ENCODE measurements around the gene MSANTD2.

The MSANTD2 gene

DNA sequence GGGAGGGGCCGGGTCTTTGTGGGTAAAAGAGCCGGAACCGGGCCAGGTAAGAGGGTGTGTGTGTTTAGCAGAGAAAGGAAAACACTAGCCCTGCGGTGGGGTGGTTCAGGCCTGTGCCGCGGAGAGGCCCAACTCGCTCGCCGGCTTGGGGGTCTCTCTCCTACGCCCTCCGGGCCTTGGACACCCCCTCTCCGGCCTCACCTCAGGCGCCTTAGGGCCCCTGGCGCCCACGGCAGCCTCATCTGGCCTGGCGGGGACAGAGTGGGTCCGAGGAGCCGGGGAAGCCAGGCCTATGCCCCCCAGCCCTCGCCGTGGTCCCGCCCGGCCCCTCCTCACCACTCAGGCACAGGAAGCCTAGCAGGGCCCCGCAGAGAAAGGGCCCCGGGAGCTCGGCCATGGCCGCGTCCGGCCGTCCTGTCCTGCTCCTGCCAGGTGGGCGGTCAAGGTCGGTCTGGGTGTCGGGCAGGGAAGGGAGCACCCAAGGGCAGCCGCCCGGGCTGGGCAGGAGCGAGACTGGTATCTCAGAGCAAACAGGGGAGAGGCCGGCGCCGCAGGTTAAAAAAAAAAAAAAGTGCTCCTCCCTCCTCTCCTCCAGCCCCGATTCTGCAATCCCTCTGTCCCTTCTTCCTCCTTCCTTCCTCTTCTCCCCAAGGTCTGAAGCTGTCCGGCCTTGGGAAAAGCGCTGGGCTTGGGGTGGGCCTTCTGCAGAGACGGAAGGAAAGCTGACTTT is 48.3 kb downstream of the MSANTD2 start, which contains the start of gene VSIG2:
Gene VSIG2, minus strand, starts transcription at position 515 of the 730 bp plus-strand sequence. Its CDS starts 118 bp downstream, at position 397.
- DNase-seq: no peak

DNA sequence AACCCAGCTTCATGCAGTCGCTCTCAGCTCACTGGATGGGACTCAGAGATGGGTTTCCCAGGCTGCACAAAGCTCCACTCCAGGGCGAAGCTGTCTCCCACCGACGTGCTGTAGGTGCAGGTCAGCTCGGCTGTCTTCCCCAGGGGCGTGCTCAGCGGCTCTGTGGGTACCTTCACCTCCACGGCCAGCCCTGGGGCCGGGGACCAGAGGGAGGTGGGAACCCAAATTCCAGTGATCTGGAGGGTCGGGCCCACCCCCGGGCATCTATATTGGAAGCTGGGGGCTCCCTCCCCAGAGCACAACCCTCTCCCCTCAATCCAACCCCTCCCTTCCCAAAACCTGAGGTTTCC is 48.8 kb downstream of the MSANTD2 start:
- no peak for DNase-seq

DNA sequence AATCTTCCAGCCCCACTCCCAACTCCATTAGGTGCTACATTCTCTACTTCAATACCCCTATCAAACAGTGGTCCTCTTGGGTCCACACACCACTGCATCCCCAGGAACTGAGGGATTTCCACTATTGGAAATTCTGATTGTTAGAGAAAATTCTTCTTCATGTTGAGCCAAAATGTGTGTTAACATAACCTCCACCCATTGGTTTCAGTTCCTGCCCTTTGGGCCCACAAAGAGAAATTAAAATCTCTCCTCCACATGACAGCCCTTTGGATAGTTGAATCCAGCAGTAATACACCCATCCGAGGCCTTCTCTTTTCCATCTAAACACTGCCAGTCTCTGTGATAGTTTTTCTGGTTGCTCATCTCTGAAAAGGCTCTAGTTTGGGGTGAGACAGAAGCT is 50.3 kb downstream of the MSANTD2 start:
- no peak for DNase-seq

DNA sequence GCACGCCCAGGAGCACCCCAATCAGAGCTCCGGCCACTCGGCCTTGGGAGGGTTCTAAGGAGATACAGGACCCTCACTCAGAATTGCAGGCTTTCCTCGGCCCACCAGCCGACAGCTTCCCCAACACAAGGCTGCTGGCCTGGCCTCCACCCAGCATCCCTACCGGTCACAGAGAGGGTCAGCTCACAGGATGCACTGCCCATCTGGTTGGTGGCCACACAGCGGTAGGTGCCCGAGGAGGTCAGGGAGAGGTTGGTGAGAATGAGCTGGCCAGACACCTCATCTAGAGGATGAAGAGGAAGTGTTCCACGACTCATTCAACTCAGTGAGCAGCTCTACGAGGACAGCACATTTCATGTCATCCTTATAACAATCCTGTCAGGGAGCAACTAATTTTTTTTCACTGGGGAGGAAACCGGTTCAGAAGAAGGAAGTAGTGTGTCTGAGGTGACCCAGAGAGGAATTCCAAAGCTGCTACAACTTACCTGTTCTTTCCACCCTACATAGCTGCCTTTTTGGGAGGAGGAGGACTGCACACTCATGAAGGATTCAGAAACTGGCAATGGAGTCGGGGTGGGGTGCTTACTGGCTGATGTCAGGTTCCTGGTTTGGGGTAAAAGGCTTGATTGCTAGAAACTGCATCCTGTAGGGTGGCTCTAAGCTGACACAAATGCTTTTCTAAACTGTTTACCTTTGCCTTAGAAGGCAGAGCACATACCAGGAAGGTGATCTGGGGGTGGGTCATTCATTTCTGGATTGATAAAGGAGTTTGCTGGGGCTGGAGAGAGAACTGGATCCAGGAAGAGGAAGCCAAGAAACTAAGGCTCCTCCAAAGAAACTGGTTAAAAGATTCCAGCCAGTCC is 51.5 kb downstream of the MSANTD2 start:
- DNase-seq: no peak

DNA sequence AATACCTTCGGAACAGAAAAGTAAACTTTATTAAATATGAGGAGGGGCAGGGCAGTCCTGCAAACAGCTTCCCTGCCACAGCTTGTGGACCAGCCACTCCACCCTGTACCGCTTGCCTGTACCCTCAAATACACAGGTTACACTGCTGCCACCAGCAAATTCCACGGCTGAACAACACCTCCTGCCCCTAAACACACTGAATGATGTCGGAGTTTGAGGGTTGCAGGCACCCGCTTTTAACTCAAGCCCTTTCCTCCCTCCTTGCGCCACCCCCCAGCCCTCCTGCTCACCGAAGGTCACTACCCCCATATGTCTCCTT is 52.1 kb downstream of the MSANTD2 start:
- no peak for DNase-seq

DNA sequence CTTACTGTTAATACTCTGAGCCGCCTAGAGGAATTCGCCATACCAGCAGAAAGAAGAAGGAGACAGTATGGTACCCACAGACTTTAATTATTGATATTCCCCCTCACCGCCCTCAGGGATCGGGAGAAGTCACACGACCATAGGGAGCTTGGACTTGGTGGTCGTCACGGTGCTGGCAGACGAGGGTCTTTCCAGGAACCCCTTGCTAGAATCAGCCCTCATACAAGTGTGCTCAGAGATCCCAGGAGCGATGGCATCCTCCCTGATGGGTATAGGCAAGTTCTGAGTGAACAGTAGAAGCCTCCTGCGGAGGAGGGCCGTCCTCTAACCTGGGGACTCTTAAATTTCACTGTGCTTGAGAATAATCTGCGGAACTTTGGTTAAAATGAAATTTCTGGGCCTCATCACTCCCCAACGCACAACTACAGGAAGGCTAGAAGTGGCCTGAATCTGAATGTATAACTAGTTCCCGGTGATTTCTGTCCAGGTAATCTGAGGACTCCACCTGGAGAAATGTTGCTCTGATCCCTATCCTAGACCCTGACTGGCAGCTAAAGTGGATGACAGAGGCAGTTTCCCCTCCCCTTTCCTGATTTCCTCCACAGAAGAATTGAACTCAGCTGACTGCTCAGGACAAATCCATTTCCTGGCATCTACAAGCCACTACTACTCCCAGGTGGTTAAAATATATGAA is 52.7 kb downstream of the MSANTD2 start:
- no peak for DNase-seq

DNA sequence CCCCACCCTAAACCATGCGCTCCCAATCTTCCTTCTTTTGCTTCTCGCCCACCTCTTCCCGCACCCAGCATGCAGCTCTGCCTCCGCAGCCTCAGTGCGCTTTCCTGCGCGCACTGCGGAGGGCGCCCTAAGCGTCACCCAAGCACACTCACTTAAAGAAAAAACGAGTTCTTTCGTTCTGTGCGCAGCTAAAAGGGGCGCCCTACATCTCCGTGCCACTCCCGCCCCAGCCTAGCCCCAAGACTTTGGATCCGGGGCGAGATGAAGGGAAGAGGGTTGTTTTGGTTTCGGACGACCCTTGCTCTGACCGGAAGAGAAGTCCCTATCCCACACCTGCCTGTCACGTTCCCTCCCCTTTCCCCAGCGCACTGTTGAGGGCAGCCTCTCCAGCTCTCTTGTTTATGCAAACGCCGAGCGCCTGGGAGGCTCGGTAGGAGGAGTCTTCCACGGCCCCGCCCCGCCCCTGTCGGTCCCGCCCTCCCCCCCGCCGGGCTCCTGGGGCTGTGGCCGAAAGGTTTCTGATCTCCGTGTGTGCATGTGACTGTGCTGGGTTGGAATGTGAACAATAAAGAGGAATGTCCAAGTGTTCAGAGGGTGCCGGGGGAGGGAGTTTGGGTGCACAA is 53.5 kb downstream of the MSANTD2 start:
- no peak for DNase-seq

DNA sequence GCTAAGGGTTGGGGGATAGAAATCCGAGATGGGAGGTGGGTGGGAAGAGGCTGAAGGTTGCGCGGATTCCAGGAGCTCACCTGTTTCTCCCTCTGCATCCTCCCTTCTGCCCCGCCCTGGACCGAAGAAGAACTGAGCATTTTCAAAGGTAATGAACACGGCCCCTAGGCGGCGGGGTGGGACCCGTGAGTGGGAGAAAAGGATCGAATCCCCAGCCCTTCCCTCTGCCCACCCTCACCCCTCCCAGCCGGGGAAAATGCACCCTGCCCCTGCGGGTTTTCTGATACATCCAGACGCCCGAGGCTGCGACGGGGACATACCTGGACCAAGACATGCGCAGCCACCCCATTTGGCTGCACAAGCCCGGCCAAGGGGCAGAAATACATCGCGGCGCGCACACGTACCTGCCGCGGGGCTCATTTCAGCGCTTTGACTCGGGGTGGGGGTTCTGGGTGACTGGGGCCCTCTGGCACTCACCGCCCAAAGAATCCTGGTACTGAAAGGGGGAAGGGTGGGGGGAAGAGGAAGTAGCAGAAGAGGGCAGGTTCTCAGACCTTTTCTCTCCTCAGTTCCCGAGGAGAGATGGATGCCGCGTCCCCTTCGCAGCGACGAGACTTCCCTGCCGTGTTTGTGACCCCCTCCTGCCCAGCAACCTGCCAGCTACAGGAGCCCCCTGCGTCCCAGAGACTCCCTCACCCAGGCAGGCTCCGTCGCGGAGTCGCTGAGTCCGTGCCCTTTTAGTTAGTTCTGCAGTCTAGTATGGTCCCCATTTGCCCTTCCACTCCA is 54.2 kb downstream of the MSANTD2 start:
- no peak for DNase-seq

DNA sequence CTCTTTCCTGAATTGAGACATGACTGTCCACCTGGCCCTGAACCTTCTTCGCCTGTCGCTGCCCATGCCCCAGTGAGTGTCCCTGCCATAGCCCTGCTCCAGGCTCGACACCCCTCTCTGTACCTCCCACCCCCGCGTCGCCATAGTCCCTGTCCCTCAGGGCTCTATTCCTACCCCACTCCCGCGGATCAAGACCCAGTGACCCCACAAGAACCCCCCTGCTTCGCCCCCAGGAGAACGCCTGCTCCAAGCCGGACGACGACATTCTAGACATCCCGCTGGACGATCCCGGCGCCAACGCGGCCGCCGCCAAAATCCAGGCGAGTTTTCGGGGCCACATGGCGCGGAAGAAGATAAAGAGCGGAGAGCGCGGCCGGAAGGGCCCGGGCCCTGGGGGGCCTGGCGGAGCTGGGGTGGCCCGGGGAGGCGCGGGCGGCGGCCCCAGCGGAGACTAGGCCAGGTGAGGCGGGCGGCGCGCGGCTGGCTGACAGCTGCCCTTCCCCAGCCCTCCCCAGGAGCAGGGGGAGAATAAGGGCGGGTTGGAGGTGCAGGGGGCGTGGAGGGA is 54.9 kb downstream of the MSANTD2 start:
- no peak for DNase-seq

DNA sequence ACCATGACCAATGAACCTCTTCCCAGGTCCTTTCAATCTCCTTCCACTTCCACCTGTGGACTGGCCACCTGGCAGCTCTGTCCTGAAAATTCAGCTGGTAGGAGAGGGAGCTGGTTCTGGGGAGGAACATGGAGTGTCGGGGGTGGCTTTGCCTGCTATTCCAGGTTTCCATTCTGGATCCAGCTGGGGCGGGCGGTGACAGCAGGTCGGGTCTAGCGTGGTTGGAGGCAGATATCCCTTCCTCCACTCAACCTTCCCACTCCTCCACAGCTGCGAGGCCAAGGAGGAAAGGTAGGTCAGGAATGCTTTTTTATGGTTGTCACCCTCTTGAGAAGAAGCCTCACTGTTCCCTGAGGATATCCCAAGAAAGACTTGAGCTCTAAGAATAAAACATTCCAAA is 57.2 kb downstream of the MSANTD2 start:
- DNase-seq: no peak

DNA sequence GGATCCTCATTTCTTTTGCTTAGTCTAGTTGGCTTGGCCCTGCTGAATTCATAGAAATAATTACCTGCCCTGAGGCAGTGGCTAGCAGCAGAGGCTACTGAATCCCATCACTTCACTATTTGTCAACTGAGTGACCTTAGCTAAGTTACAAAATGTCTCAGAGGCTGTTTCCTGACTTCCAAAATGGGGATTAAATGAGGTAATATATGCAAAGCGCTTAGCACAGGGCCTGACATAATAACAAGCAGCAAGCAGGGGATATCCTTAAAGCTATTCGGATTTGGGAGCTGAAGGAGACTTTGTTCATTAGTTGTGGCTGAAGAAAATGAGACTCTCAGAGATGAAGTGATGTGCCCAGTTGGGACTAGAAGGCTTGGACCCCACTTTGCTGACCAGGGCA is 57.7 kb downstream of the MSANTD2 start:
- no peak for DNase-seq

DNA sequence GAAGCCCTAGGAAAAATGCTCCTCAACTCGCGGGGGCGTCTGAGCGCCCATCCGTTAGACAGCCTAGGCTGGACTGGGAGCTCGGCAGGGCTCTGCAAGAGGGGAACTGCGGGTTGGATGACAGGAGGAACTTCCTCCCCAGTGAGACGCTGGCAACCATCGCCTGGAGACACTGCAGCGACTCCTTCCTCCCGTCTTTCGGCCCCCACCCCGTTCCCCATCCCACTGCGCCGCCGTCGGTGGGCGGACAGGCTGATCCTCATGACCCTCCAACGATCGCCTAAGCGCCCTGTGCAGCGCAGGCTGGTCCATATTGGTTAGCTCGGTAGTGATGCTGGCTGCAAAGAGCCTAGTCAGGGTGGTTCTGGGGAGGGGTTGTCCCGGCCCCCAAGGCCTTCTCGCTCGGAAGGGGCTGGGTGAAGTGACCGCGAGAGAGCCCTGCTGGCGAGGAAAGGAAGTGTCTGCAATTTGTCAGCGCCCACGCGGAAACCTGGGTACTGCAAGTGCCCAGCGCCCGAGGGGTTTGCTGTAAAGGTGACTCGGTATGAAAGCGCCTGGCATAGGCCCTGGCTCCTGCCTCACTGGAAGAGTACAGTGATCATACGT is 59.8 kb downstream of the MSANTD2 start:
- DNase-seq: no peak

DNA sequence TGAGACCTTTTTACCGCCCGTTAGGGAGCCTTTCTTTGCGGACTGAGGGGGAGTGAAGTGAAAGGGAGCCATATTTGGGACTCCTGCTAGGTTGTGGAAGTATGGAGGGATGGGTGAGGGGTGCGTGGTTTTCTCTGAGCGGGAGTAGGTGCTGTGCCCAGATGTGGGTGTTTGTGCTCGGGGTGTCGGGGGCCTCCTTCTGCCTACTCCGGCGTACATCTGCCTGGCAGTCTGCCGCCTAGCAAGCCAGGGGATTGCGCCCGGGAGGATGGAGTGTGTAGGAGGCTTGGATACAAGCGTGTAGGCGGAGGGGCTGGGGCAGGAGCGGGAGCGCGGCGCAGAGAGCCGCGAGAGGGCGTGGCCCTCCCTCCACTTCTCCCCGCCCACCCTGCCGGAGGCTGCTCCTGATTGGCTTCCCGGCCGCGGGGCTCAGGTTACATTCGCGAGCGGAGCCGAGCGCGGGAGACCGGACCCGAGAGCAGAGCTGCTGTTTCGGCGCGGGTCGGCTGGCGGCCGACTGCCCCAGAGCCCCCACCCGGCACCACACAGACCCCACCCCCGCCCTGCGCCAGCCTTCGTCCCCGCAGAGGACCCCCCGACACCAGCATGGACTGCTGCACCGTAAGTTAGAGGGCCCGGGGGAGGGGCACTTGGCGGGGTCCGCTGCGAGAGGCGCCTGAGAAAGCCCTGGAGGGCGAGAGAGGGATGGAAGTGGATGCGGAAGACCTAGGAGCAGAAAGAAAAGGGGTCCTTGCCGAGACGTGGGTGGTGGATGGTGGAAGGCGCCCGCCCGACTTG is 60.5 kb downstream of the MSANTD2 start, which contains the start of gene NRGN:
Gene NRGN, plus strand, starts transcription at position 464 of the 798 bp plus-strand sequence. Its CDS starts 143 bp downstream, at position 607.
- peak; percentile 76 for DNase-seq

DNA sequence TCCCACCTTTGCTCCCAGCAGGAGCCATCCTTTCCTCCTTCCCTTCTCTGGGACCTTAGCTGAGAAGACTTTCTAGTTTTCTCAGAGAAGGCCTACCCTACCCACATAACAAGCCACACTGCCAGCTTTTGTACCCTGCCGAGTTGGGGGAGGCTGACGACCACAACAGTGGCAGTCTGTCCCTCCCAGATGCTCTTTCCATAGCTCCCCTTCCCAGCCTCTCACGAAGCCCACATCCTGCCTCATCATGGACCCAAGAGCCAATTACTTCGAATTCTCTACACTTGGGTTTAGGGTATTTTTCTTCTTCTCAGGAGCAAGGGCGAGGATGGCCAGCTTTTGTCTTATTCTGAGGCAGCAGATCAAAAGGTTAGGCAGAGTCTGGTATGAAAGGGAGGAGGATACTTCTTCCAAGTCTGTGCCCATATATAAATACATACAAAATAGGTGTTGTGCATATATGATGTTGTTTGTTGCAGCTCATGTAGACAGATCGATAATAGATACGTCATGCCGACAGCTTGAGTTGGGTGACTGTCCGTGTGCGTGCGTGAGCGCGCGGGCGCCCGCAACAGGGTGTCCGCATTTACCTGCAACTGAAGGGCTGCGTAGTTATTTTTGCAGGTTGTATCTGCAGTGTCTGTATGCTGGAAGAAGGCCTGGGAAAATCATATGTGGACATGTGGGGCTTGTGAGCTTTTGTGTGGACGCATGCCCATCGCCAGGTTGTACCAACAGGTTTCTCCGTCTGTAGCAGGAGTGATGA is 61.3 kb downstream of the MSANTD2 start:
- no peak for DNase-seq

DNA sequence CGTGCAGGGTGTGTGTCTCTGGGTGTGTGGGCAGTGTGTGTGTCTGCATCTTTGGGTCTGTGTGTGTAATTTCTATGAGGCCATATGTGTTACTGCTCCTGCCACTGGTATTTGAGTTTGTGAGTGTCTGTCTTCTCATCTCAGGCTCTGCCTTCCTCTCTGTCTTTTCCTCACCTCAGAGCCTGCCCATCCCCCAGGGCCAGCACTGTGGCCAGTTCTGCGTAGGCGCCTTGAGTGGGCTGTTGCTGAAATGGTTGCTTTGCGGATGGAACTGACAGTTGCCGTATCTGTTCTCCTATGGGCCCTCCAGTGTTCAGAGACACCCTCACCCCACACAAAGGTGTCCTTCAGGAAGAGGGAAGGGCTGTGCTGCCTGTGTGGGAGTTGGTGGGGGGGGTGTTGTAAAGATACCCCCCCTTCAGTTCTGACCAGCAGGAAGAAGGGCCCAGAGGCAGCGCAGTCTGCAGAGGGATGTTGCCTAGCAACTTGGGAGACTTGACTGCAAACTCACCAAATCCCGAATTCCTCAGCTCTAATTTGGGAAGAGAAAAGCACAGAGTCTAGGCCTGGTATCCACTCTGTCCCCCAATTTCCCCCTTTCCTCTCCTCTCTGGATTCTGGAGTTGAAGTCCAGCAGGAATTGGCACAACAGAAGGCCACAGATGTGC is 62.4 kb downstream of the MSANTD2 start:
- no peak for DNase-seq

DNA sequence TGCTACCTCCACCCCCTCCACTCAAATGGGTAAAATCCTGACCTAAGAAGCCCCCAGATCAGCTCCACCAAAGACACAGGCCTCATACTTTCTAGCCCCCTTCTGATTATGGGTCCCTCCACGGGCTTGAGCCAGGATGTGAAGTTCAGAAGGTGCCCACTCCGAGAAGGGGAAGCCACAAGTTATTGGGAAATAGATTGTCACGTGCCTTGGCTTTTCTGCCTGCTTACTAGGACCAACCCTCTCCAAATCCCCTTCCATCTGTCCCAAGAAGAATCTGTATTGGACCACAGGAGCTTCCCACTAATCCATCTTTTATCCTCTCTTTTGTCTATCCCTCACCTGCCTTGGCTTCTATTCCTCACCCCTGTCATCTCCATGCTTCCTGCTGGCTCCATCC is 63.5 kb downstream of the MSANTD2 start:
- DNase-seq: no peak

DNA sequence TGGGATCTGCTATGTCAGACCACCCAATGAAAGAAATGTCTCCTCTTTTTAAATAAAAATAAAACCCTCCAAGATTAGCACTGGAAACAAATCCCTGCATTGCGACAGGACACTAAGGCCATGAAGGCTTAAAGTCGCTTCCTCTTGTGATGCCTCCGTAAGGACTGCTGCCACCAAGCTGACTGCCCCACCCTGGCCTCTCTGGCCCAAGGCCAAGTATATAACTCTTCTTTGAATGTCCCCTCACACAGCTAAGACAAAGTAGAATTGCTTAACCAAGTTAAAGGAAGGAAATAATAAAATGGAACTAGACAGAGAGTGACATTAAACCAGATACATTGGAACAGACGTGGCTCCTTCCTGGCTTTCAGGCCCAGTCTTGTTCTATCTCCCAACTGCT is 68.0 kb downstream of the MSANTD2 start:
- no peak for DNase-seq

DNA sequence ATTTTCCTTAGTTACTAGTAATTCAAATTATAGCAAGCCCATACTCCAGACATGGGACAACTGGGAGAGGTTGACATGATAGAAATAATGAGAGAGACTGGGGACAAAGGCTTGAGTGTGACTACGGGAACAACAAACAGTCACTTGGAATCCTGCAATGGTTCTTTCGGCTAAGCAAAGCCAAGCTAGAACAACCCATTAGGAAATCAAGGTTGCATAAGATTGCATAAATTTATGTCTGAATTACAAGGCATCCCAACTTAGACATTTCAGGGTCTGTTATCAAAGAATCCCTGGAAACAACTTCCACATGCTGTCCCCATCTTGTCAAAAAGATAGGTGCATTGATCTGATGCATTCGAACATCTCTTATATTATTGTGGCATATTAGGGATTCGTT is 70.6 kb downstream of the MSANTD2 start:
- DNase-seq: no peak

DNA sequence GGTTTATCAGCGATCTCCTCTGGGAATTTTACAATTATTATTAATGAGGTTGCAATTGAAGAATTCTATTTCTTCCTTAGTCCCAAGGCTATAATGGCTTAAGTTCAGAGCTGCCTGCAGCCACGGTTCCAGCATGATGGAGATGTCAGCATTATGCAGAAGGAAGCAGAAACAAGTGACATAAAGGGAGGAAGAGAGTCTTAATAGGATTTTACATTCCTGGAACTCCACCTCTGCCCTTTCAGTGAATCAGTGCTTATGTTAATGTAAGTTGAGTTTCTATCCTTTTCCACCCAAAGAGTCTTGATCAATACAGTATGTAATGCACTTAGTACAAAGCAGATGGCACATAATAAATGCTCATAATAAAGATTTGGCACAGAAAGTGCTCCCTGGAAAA is 72.1 kb downstream of the MSANTD2 start:
- DNase-seq: no peak

Measured in DMS 273 treated with DMSO at 0.1 percent for 48 hours (cell line).